Glomerular visceral epithelial cell (primary cell): Measurements from ENCODE around the gene CYBB.

ENCODE experiments used
- DNase-seq: peaks from one replicate; pipeline ENCODE4 v3.0.0-alpha.2; 2016; ENCODE audit errors: extremely low spot score

The CYBB gene

GRCh38 chrX:37785569-37785968 lies 5.7 kb downstream of the CYBB start:
- peak; percentile 1 for DNase-seq

- no peak for DNase-seq
These were observed 7.0 kb downstream of the CYBB start for GRCh38 chrX:37786624-37787422.

GRCh38 chrX:37787423-37787869 lies 7.6 kb downstream of the CYBB start:
- no peak for DNase-seq

- DNase-seq, result no peak
These were observed 16.5 kb downstream of the CYBB start for GRCh38 chrX:37796310-37796709.

- DNase-seq, result no peak
These were observed 16.9 kb downstream of the CYBB start for GRCh38 chrX:37796805-37797204.

GRCh38 chrX:37799936-37800335 lies 20.1 kb downstream of the CYBB start:
- no peak for DNase-seq

GRCh38 chrX:37800717-37801116 lies 20.9 kb downstream of the CYBB start:
- DNase-seq, result no peak

- no peak for DNase-seq
These were observed 22.2 kb downstream of the CYBB start for GRCh38 chrX:37802028-37802427.

- DNase-seq, result no peak
These were observed 23.2 kb downstream of the CYBB start for GRCh38 chrX:37803057-37803456.

GRCh38 chrX:37809970-37810369 lies 30.1 kb downstream of the CYBB start:
- DNase-seq, result no peak

GRCh38 chrX:37812110-37812509 lies 32.3 kb downstream of the CYBB start:
- no peak for DNase-seq

- DNase-seq, result no peak
These were observed 33.7 kb downstream of the CYBB start for GRCh38 chrX:37813570-37813969.

GRCh38 chrX:37815366-37815765 lies 35.5 kb downstream of the CYBB start:
- DNase-seq, result no peak

- DNase-seq, result no peak
These were observed 36.9 kb downstream of the CYBB start for GRCh38 chrX:37816766-37817165.

GRCh38 chrX:37817176-37817575 lies 37.3 kb downstream of the CYBB start:
- no peak for DNase-seq

GRCh38 chrX:37817579-37817978 lies 37.7 kb downstream of the CYBB start:
- DNase-seq, result no peak

- no peak for DNase-seq
These were observed 38.2 kb downstream of the CYBB start for GRCh38 chrX:37818031-37818430.

GRCh38 chrX:37820646-37821045 lies 40.8 kb downstream of the CYBB start:
- DNase-seq, result no peak

GRCh38 chrX:37824491-37825214 lies 44.8 kb downstream of the CYBB start:
- DNase-seq, result no peak

GRCh38 chrX:37825215-37825842 lies 45.5 kb downstream of the CYBB start:
- peak; percentile 29 for DNase-seq

GRCh38 chrX:37829721-37830120 lies 49.9 kb downstream of the CYBB start:
- DNase-seq, result no peak

- no peak for DNase-seq
These were observed 50.5 kb downstream of the CYBB start for GRCh38 chrX:37830371-37830770.

- DNase-seq, result no peak
These were observed 55.1 kb downstream of the CYBB start for GRCh38 chrX:37834937-37835336.
